GM12878 (cell line): ENCODE results near the gene SMIM14. TPM values are rescaled to one million over a fixed set of nuclear protein-coding genes. Genes with fewer than 3 reads are reported as not detected.

ENCODE experiments used
- ATAC-seq: fragments of 200-7000 bp; cut with Tn5 transposase; 3 replicates; pipeline ENCODE4 v1.9.1; 2020; ENCODE audit warnings: mild to moderate bottlenecking, moderate library complexity
- BruUV-seq: library from RNA; stranded (reverse); fragments of 400-500 nt; replicated peaks from 2 replicates; lab custom pipeline; 2021; lab: Mats Ljungman, UMichigan
- CTCF ChIA-PET: fragments of 300-600 bp; sonication (Branson Sonifier 250); formaldehyde crosslinking; extraction: SDS; loops from one replicate; lab custom pipeline; 2021; ENCODE audit warnings: inconsistent platforms; lab: Yijun Ruan, JAX
- POLR2A ChIA-PET: fragments of 350-600 bp; formaldehyde crosslinking; extraction: SDS; loops from one replicate; lab custom pipeline; 2021; ENCODE audit warnings: inconsistent platforms; lab: Charles Lee
- RAD21 ChIA-PET: fragments of 300-600 bp; sonication (Branson Sonifier 250); formaldehyde crosslinking; loops from one replicate; lab custom pipeline; 2023; ENCODE audit warnings: antibody characterized with exemption; ENCODE audit not compliant: unreplicated experiment; lab: Charles Lee
- SMC1A ChIA-PET: fragments of 300-600 bp; sonication (Branson Sonifier 250); formaldehyde crosslinking; loops from one replicate; lab custom pipeline; 2023; ENCODE audit not compliant: unreplicated experiment, uncharacterized antibody; lab: Charles Lee
- DNase-seq: peaks from one replicate; pipeline ENCODE4 v3.0.0-alpha.2; 2011; ENCODE audit warnings: low read depth, low spot score
- FAIRE-seq: peaks from 3 replicates; lab custom pipeline; 2011; peaks lifted over from hg19 to GRCh38; lab: Jason Lieb, UNC
- H2AFZ ChIP-seq: 2 replicates; pipeline ENCODE4 v1.6.0; 2011; ENCODE audit warnings: low read depth, low read length, control low read depth; ENCODE audit not compliant: control insufficient read depth
- H3K27ac ChIP-seq: 2 replicates; pipeline ENCODE4 v1.5.1; 2011; ENCODE audit warnings: control low read depth; ENCODE audit not compliant: control insufficient read depth, insufficient read depth
- H3K27me3 ChIP-seq, 2 experiments: replicated peaks in 1 of 2; 2 replicates each; pipeline versions ENCODE4 v1.6.0 to v1.6.1; 2011; ENCODE audit warnings: low read length in 1 of 2; ENCODE audit not compliant: control insufficient read depth in 2 of 2, insufficient read depth in 2 of 2
- H3K36me3 ChIP-seq, 2 experiments: 2 replicates each; pipeline ENCODE4 v1.5.1; 2011; ENCODE audit warnings: low read length in 1 of 2; ENCODE audit not compliant: control insufficient read depth in 2 of 2, insufficient read depth in 2 of 2
- H3K4me1 ChIP-seq: 2 replicates; pipeline ENCODE4 v1.6.1; 2011; ENCODE audit warnings: mild to moderate bottlenecking, low read length, moderate library complexity, mixed read lengths; ENCODE audit not compliant: control insufficient read depth, insufficient read depth
- H3K4me2 ChIP-seq: 2 replicates; pipeline ENCODE4 v1.6.0; 2011; ENCODE audit warnings: control low read depth; ENCODE audit not compliant: control insufficient read depth, insufficient read depth
- H3K4me3 ChIP-seq: fragments of 200-600 bp; sonication (generic); 2 replicates; pipeline ENCODE4 v1.5.1; 2016
- H3K79me2 ChIP-seq: 2 replicates; pipeline ENCODE4 v1.6.0; 2011; ENCODE audit warnings: low read length; ENCODE audit not compliant: control insufficient read depth, insufficient read depth
- H3K9ac ChIP-seq: 2 replicates; pipeline ENCODE4 v1.8.0; 2011; ENCODE audit warnings: low read length, control low read depth, mixed read lengths; ENCODE audit not compliant: control insufficient read depth, insufficient read depth
- H3K9me3 ChIP-seq: replicated peaks from 3 replicates; pipeline ENCODE4 v1.5.1; 2011; ENCODE audit warnings: mild to moderate bottlenecking, low read length; ENCODE audit not compliant: control insufficient read depth, insufficient read depth
- H4K20me1 ChIP-seq: 2 replicates; pipeline ENCODE4 v1.6.0; 2011; ENCODE audit not compliant: control insufficient read depth, insufficient read depth
- ATF7 ChIP-seq: fragments of 450-650 bp; IDR thresholded peaks from 2 replicates; pipeline ENCODE4 v1.6.1; 2016; ENCODE audit warnings: low read depth, mild to moderate bottlenecking
- BRCA1 ChIP-seq: IDR thresholded peaks from 2 replicates; pipeline ENCODE4 v1.6.1; 2011; ENCODE audit warnings: low read depth, low read length, improper control_type of control experiment
- CTCF ChIP-seq, 3 experiments: IDR thresholded peaks in 2 of 3; conservative IDR thresholded peaks in 1 of 3; 2 replicates each; pipeline ENCODE4 v1.5.1; 2011; ENCODE audit warnings: low read depth in 3 of 3, low read length in 3 of 3, mild to moderate bottlenecking in 3 of 3, control low read depth in 2 of 3, moderate library complexity in 2 of 3, inconsistent platforms in 1 of 3, mixed read lengths in 1 of 3; ENCODE audit not compliant: control insufficient read depth in 2 of 3, insufficient read depth in 1 of 3; ENCODE audit errors: extremely low read depth in 1 of 3
- DPF2 ChIP-seq: fragments of 450-650 bp; IDR thresholded peaks from 2 replicates; pipeline ENCODE4 v1.6.1; 2017; ENCODE audit warnings: mild to moderate bottlenecking
- EZH2 ChIP-seq: IDR thresholded peaks from 2 replicates; pipeline ENCODE4 v1.6.1; 2012; ENCODE audit warnings: low read depth, mild to moderate bottlenecking, control low read depth, inconsistent platforms, low read length, borderline replicate concordance; ENCODE audit not compliant: control insufficient read depth
- HSF1 ChIP-seq: fragments of 150-350 bp; IDR thresholded peaks from 2 replicates; pipeline ENCODE4 v1.6.1; 2014; ENCODE audit warnings: mild to moderate bottlenecking, low read depth, low read length
- IKZF2 ChIP-seq, 2 experiments: fragments of 450-650 bp; IDR thresholded peaks; 2 replicates each; pipeline ENCODE4 v1.6.1; 2017; ENCODE audit warnings: mild to moderate bottlenecking in 2 of 2, moderate library complexity in 2 of 2
- MTA2 ChIP-seq: fragments of 450-650 bp; IDR thresholded peaks from 2 replicates; pipeline ENCODE4 v1.6.1; 2016; ENCODE audit warnings: low read depth, mild to moderate bottlenecking, moderate library complexity
- NBN ChIP-seq: fragments of 450-650 bp; IDR thresholded peaks from 2 replicates; pipeline ENCODE4 v1.6.1; 2016
- NFXL1 ChIP-seq: fragments of 450-650 bp; IDR thresholded peaks from 2 replicates; pipeline ENCODE4 v1.6.1; 2017; ENCODE audit warnings: antibody characterized with exemption, mild to moderate bottlenecking, borderline replicate concordance
- POLR2AphosphoS5 ChIP-seq: IDR thresholded peaks from 2 replicates; pipeline ENCODE4 v1.6.1; 2011; ENCODE audit warnings: mild to moderate bottlenecking, low read length, inconsistent platforms
- POU2F2 ChIP-seq: IDR thresholded peaks from 3 replicates; pipeline ENCODE4 v1.6.1; 2011; ENCODE audit warnings: low read depth, mild to moderate bottlenecking, low read length, borderline replicate concordance
- PRDM15 ChIP-seq: fragments of 450-650 bp; formaldehyde crosslinking; IDR thresholded peaks from 2 replicates; pipeline ENCODE4 v1.4.0; 2020; ENCODE audit warnings: mild to moderate bottlenecking, moderate library complexity
- RAD21 ChIP-seq: IDR thresholded peaks from 2 replicates; pipeline ENCODE4 v1.6.1; 2011; ENCODE audit warnings: mild to moderate bottlenecking, low read depth, low read length, moderate library complexity; ENCODE audit not compliant: insufficient read depth
- TBL1XR1 ChIP-seq: IDR thresholded peaks from 2 replicates; pipeline ENCODE4 v1.6.1; 2012; ENCODE audit warnings: low read depth, low read length, improper control_type of control experiment
- TCF7 ChIP-seq: IDR thresholded peaks from 2 replicates; pipeline ENCODE4 v1.6.1; 2014; ENCODE audit warnings: antibody characterized with exemption, borderline replicate concordance
- WRNIP1 ChIP-seq: IDR thresholded peaks from 2 replicates; pipeline ENCODE4 v1.6.1; 2011; ENCODE audit warnings: low read depth, low read length, improper control_type of control experiment, borderline replicate concordance
- WGBS: methylation state at CpG from one replicate; pipeline ENCODE4 v1.1.6; 2016; ENCODE audit warnings: low lambda C conversion rate; ENCODE audit not compliant: insufficient replicate concordance, insufficient coverage; ENCODE audit errors: missing lambda C conversion rate; 5-methylcytosine and 5-hydroxymethylcytosine counted together
- in situ Hi-C: fragments of 300-500 bp; cut with MboI; formaldehyde crosslinking; loops from 9 replicates; pipeline ENCODE4 v1.14.3; 2018; ENCODE audit warnings: mixed read lengths
- intact Hi-C: fragments of 100-400 bp; cut with micrococcal nuclease; formaldehyde crosslinking; loops from one replicate; pipeline ENCODE4 v1.14.2; 2022; ENCODE audit not compliant: unreplicated experiment
- polyA plus RNA-seq, 11 experiments: library from polyadenylated mRNA; depleted of rRNA in 4 of 11; unstranded in 6 of 11; stranded (reverse) in 5 of 11; fragments of >200 nt; fragmentation: Nextera tagmentation in 4 of 11; fragmentation: Illumina TruSeq in 1 of 11; extraction: Ambion mirVana in 4 of 11; extraction: Trizol in 1 of 11; gene quantifications; 1 replicate in 1 of 11; 2 replicates in 10 of 11; pipeline versions ENCODE4 v1.2.1 to v1.2.3, GENCODE V29; 2011 to 2016; ENCODE audit warnings: inconsistent platforms in 2 of 11, missing spikeins in 2 of 11, low read depth in 1 of 11
- total RNA-seq, 4 experiments: library from RNA; depleted of rRNA in 3 of 4; stranded (reverse); fragments of >200 nt in 3 of 4; fragmentation: Illumina TruSeq in 1 of 4; extraction: Trizol in 1 of 4; gene quantifications; 2 replicates each; pipeline versions ENCODE4 v1.2.1 to v1.2.3, GENCODE V29; 2013 to 2021

The SMIM14 gene
- total and polyA plus RNA-seq, 10 of the 15 experiments (the other 5 are each of a cell fraction or from before 2014, with no cell fraction given): 125 to 671 (median 188) TPM

- in situ Hi-C loops (no loop called here), intact Hi-C loops (loop anchor here (1.0 kb wide), 1 partner anchor 20 kb away; no protein-coding TSS in a partner anchor)
- H3K79me2 ChIP-seq: no peaks in the 10 kb centered on the region
- FAIRE-seq (peak; percentile 65), ATAC-seq (peak; percentile 70), DNase-seq (no peak)
- no peaks in the 10 kb centered on the region for H3K27me3 ChIP-seq
- no TSS peak for BruUV-seq
- SMC1A ChIA-PET: interaction anchor here (1.1 to 6.1 kb wide), 7 partner anchors 9 to 186 kb away, joined by 3 to 45 read pairs (median 4); partner anchors contain the start of gene UGDH
- POLR2A ChIA-PET: interaction anchor here (0.6 to 1.9 kb wide), 4 partner anchors 16 to 36 kb away, joined by 3 to 7 read pairs (median 4); no protein-coding TSS in a partner anchor
- H3K27ac ChIP-seq: no peak overlapping the region
- RAD21 ChIA-PET: interaction anchor here (0.6 to 4.1 kb wide), 8 partner anchors 16 to 136 kb away, joined by 3 to 31 read pairs (median 4); partner anchors contain the start of genes SMIM14 and UGDH
- no peak overlapping the region for H2AFZ ChIP-seq
- no peaks in the 10 kb centered on the region for H4K20me1 ChIP-seq
- no peaks in the 10 kb centered on the region; the same call in 1 of the 3 replicates for H3K9me3 ChIP-seq
- H3K4me3 ChIP-seq: no peak overlapping the region
- peaks cover 31% of the 10 kb centered on the region for H3K4me1 ChIP-seq
- no peak overlapping the region; the same call in 1 of the 2 replicates for H3K4me2 ChIP-seq
- no peaks in the 10 kb centered on the region for H3K36me3 ChIP-seq
- 31% methylated on average over 3 of the region's 3 CpGs for WGBS
- H3K9ac ChIP-seq: no peak overlapping the region
- CTCF ChIA-PET: interaction anchor here (1.6 to 3.8 kb wide), 2 partner anchors 15 to 187 kb away, joined by 6 to 29 read pairs; no protein-coding TSS in a partner anchor
- TF ChIP-seq NFXL1: no peak
- TF ChIP-seq NBN: no peak
- peak; percentile 48 to 54; a peak in 3 of 4 replicates for TF ChIP-seq IKZF2 (IDR thresholded peaks at IDR 0.05)
- TF ChIP-seq EZH2: no peak
- TF ChIP-seq TBL1XR1: no peak
- no peak for TF ChIP-seq ATF7
- no peak for TF ChIP-seq PRDM15
- TF ChIP-seq RAD21: no peak
- no peak for TF ChIP-seq CTCF (IDR thresholded peaks at IDR 0.05 in 2 of 3, conservative IDR thresholded peaks at IDR 0.05 in 1 of 3; ENCODE audit: control insufficient read depth in 2 of 3, extremely low read depth in 1 of 3, insufficient read depth in 1 of 3, low read depth in 3 of 3, low read length in 3 of 3)
- 0 out of 2 replicates have a peak, but pooled peaks have one; percentile 33 for TF ChIP-seq MTA2
- no peak for TF ChIP-seq WRNIP1
- no peak for TF ChIP-seq HSF1
- TF ChIP-seq BRCA1: no peak
- no peak for TF ChIP-seq DPF2
- TF ChIP-seq POU2F2: no peak
- TF ChIP-seq POLR2AphosphoS5: no peak
- no peak for TF ChIP-seq TCF7
These were observed 17.2 kb upstream of the SMIM14 start for GRCh38 chr4:39655876-39656275.
